HEK293 (cell line): ENCODE data around the gene LCOR.

ENCODE experiments used
- CTCF ChIA-PET: fragments of 350-600 bp; formaldehyde crosslinking; extraction: SDS; loops from one replicate; lab custom pipeline; 2021; ENCODE audit warnings: antibody characterized with exemption; lab: Yijun Ruan, JAX
- POLR2A ChIA-PET: fragments of 300-600 bp; formaldehyde crosslinking; extraction: SDS; loops from one replicate; lab custom pipeline; 2020; ENCODE audit warnings: antibody characterized with exemption, inconsistent platforms; lab: Yijun Ruan, JAX
- H3K27ac ChIP-seq: fragments of 200-500 bp; sonication (Bioruptor generic); 2 replicates; pipeline ENCODE4 v1.5.1; 2014; ENCODE audit warnings: low read depth, low read length, control low read depth, inconsistent platforms; ENCODE audit errors: extremely low read depth
- H3K36me3 ChIP-seq, 2 experiments: fragments of 200-500 bp in 1 of 2; sonication (Bioruptor generic) in 1 of 2; 1 replicate in 1 of 2; 2 replicates in 1 of 2; pipeline ENCODE4 v1.5.1; 2014 to 2017; ENCODE audit warnings: inconsistent platforms in 2 of 2, low read length in 2 of 2; ENCODE audit not compliant: control insufficient read depth in 2 of 2, insufficient read depth in 1 of 2
- H3K4me1 ChIP-seq: fragments of 200-500 bp; sonication (Bioruptor generic); 2 replicates; pipeline ENCODE4 v1.5.1; 2014; ENCODE audit warnings: mild to moderate bottlenecking, low read length, inconsistent platforms; ENCODE audit not compliant: control insufficient read depth, insufficient read depth
- H3K4me3 ChIP-seq: 2 replicates; pipeline ENCODE4 v1.5.1; 2011; ENCODE audit warnings: low read depth, mild to moderate bottlenecking, control low read depth, low read length, moderate library complexity
- H3K9me3 ChIP-seq: fragments of 200-500 bp; sonication (Bioruptor generic); 2 replicates; pipeline ENCODE4 v1.5.1; 2014; ENCODE audit warnings: low read depth, low read length, inconsistent platforms; ENCODE audit not compliant: control insufficient read depth, insufficient read depth
- SCRT1 ChIP-seq: fragments of 450-650 bp; formaldehyde crosslinking; IDR thresholded peaks from 2 replicates; pipeline ENCODE4 v1.5.1; 2016; ENCODE audit warnings: missing biosample characterization, missing genetic modification characterization, borderline replicate concordance
- SCRT2 ChIP-seq: fragments of 450-650 bp; formaldehyde crosslinking; IDR thresholded peaks from 2 replicates; pipeline ENCODE4 v1.5.1; 2016; ENCODE audit warnings: missing biosample characterization, missing genetic modification characterization
- ZBTB44 ChIP-seq: fragments of 450-650 bp; IDR thresholded peaks from 2 replicates; pipeline ENCODE4 v1.5.1; 2018; ENCODE audit warnings: missing biosample characterization, mild to moderate bottlenecking, missing genetic modification characterization
- ZBTB8A ChIP-seq: fragments of 450-650 bp; formaldehyde crosslinking; IDR thresholded peaks from 2 replicates; pipeline ENCODE4 v1.5.1; 2016; ENCODE audit warnings: missing biosample characterization, missing genetic modification characterization
- ZFP69B ChIP-seq: fragments of 450-650 bp; formaldehyde crosslinking; IDR thresholded peaks from 2 replicates; pipeline ENCODE4 v1.5.1; 2016; ENCODE audit warnings: missing biosample characterization, missing genetic modification characterization
- ZNF248 ChIP-seq: fragments of 450-650 bp; formaldehyde crosslinking; IDR thresholded peaks from 2 replicates; pipeline ENCODE4 v1.5.1; 2017; ENCODE audit warnings: missing biosample characterization, missing genetic modification characterization
- ZNF660 ChIP-seq: fragments of 450-650 bp; IDR thresholded peaks from 2 replicates; pipeline ENCODE4 v1.5.1; 2018; ENCODE audit warnings: missing biosample characterization, mild to moderate bottlenecking, missing genetic modification characterization
- ZNF664 ChIP-seq: fragments of 450-650 bp; formaldehyde crosslinking; IDR thresholded peaks from 2 replicates; pipeline ENCODE4 v1.5.1; 2016; ENCODE audit warnings: missing biosample characterization, missing genetic modification characterization
- ZSCAN18 ChIP-seq: fragments of 450-650 bp; formaldehyde crosslinking; IDR thresholded peaks from 2 replicates; pipeline ENCODE4 v1.5.1; 2016; ENCODE audit warnings: missing biosample characterization, missing genetic modification characterization
- TF ChIP-seq, protein P1 (sequence below): fragments of 450-650 bp; formaldehyde crosslinking; conservative IDR thresholded peaks from 2 replicates; pipeline ENCODE4 v1.5.1; 2016; ENCODE audit warnings: low read depth, missing biosample characterization, missing genetic modification characterization
- TF ChIP-seq, protein P2 (sequence below): fragments of 450-650 bp; formaldehyde crosslinking; IDR thresholded peaks from 2 replicates; pipeline ENCODE4 v1.5.1; 2017; ENCODE audit warnings: missing biosample characterization, missing genetic modification characterization
- TF ChIP-seq, protein P3 (sequence below): fragments of 450-650 bp; formaldehyde crosslinking; IDR thresholded peaks from 2 replicates; pipeline ENCODE4 v1.5.1; 2016; ENCODE audit warnings: missing biosample characterization, missing genetic modification characterization

Gene LCOR

DNA sequence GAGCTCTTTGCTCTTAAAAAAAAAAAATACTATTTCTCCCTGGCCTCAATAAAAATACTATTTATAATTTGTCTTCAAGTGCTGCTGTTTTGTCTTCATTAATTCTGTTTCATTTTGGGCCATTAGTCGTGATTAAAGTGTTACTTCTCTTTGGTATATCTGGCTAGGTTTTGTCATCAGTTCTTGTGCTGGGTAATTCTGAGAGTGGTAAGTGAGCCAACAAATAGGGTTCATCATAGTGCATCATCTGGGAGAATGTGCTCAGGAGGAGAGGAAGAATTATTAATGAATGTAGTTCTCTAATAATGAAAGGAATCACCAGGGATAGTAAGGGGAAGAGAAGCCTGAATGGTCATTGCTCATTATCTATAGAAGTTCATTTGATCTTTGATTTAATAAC, 70.0 kb downstream of the LCOR start (continued):
- TF ChIP-seq ZNF660 (tag by site-specific recombination), result no peak
- TF ChIP-seq ZFP69B (tag by site-specific recombination), result no peak
- no peak for TF ChIP-seq ZBTB8A (tag by site-specific recombination)
- TF ChIP-seq ZSCAN18 (tag by site-specific recombination), result no peak
- TF ChIP-seq, all 188 proteins: peak for 0

DNA sequence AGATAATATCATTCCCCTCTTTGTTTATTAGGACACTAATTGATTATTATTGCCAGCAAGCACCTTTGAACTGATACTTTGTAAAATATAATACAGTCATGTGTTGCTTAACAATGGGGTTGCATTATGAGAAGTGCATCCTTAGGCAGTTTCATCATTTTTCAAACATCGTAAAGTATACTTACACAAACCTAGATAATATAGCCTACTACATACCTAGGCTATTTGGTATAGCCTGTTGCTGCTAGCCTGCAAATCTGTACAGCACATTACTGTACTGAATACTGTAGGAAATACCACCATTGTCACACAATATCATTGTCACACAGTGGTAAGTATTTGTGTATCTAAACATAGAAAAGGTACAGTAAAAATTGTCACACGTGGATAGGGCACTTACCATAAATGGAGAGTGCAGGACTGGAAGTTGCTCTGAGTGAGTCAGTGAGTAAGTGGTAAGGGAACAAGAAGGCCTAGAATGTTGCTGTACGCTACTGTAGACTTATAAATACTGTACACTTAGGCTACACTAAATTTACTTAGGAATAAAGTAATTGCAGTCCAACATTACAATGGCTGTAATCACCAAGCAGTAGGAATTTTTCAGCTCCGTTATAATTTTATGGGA, 70.7 kb downstream of the LCOR start:
- ChIA-PET CTCF (interaction anchor here (0.6 to 1.0 kb wide), 3 partner anchors 11 to 164 kb away, joined by 3 read pairs; no protein-coding TSS in a partner anchor), POLR2A (interaction anchor here (0.6 kb wide), 1 partner anchor 84 kb away, joined by 3 read pairs; no protein-coding TSS in a partner anchor)
- Histone ChIP-seq H3K4me3 (no peak overlapping the region), H3K4me1 (peaks cover 27% of the 10 kb centered on the region), H3K9me3 (no peaks in the 10 kb centered on the region), H3K36me3 (peaks cover 0 to 2% of the 10 kb centered on the region in 2 experiments; a peak in 1 of 3 replicates), H3K27ac (no peak overlapping the region)
- TF ChIP-seq SCRT1 (tag by site-specific recombination), result peak; percentile 52; the same call in 1 of the 2 replicates
- no peak for TF ChIP-seq ZNF248 (tag by site-specific recombination)
- TF ChIP-seq ZBTB44 (tag by site-specific recombination), result peak; percentile 43; the same call in 1 of the 2 replicates
- TF ChIP-seq, protein P1, sequence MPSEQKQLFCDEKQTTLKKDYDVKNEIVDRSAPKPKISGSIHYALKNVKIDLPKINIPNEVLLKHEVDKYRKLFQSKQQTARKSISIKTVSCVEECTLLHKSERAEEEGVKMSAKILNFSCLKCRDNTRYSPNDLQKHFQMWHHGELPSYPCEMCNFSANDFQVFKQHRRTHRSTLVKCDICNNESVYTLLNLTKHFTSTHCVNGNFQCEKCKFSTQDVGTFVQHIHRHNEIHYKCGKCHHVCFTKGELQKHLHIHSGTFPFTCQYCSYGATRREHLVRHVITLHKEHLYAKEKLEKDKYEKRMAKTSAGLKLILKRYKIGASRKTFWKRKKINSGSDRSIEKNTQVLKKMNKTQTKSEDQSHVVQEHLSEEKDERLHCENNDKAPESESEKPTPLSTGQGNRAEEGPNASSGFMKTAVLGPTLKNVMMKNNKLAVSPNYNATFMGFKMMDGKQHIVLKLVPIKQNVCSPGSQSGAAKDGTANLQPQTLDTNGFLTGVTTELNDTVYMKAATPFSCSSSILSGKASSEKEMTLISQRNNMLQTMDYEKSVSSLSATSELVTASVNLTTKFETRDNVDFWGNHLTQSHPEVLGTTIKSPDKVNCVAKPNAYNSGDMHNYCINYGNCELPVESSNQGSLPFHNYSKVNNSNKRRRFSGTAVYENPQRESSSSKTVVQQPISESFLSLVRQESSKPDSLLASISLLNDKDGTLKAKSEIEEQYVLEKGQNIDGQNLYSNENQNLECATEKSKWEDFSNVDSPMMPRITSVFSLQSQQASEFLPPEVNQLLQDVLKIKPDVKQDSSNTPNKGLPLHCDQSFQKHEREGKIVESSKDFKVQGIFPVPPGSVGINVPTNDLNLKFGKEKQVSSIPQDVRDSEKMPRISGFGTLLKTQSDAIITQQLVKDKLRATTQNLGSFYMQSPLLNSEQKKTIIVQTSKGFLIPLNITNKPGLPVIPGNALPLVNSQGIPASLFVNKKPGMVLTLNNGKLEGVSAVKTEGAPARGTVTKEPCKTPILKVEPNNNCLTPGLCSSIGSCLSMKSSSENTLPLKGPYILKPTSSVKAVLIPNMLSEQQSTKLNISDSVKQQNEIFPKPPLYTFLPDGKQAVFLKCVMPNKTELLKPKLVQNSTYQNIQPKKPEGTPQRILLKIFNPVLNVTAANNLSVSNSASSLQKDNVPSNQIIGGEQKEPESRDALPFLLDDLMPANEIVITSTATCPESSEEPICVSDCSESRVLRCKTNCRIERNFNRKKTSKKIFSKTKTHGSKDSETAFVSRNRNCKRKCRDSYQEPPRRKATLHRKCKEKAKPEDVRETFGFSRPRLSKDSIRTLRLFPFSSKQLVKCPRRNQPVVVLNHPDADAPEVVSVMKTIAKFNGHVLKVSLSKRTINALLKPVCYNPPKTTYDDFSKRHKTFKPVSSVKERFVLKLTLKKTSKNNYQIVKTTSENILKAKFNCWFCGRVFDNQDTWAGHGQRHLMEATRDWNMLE (tag by site-specific recombination), result no peak
- TF ChIP-seq, protein P2, sequence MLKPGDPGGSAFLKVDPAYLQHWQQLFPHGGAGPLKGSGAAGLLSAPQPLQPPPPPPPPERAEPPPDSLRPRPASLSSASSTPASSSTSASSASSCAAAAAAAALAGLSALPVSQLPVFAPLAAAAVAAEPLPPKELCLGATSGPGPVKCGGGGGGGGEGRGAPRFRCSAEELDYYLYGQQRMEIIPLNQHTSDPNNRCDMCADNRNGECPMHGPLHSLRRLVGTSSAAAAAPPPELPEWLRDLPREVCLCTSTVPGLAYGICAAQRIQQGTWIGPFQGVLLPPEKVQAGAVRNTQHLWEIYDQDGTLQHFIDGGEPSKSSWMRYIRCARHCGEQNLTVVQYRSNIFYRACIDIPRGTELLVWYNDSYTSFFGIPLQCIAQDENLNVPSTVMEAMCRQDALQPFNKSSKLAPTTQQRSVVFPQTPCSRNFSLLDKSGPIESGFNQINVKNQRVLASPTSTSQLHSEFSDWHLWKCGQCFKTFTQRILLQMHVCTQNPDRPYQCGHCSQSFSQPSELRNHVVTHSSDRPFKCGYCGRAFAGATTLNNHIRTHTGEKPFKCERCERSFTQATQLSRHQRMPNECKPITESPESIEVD (tag by site-specific recombination), result 0 out of 2 replicates have a peak, but pooled peaks have one; percentile 3
- peak; percentile 38; the same call in 1 of the 2 replicates for TF ChIP-seq ZNF664 (tag by site-specific recombination)
- TF ChIP-seq, protein P3, sequence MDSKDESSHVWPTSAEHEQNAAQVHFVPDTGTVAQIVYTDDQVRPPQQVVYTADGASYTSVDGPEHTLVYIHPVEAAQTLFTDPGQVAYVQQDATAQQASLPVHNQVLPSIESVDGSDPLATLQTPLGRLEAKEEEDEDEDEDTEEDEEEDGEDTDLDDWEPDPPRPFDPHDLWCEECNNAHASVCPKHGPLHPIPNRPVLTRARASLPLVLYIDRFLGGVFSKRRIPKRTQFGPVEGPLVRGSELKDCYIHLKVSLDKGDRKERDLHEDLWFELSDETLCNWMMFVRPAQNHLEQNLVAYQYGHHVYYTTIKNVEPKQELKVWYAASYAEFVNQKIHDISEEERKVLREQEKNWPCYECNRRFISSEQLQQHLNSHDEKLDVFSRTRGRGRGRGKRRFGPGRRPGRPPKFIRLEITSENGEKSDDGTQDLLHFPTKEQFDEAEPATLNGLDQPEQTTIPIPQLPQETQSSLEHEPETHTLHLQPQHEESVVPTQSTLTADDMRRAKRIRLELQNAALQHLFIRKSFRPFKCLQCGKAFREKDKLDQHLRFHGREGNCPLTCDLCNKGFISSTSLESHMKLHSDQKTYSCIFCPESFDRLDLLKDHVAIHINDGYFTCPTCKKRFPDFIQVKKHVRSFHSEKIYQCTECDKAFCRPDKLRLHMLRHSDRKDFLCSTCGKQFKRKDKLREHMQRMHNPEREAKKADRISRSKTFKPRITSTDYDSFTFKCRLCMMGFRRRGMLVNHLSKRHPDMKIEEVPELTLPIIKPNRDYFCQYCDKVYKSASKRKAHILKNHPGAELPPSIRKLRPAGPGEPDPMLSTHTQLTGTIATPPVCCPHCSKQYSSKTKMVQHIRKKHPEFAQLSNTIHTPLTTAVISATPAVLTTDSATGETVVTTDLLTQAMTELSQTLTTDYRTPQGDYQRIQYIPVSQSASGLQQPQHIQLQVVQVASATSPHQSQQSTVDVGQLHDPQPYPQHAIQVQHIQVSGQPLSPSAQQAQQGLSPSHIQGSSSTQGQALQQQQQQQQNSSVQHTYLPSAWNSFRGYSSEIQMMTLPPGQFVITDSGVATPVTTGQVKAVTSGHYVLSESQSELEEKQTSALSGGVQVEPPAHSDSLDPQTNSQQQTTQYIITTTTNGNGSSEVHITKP (tag by site-specific recombination), result peak; percentile 55; the same call in 1 of the 2 replicates
- TF ChIP-seq SCRT2 (tag by site-specific recombination), result peak; percentile 91
